Activated CD8-positive, alpha-beta memory T cell treated with anti-CD3 and anti-CD28 coated beads, Interleukin-2, amount 50 U/mL, for 48 hours (primary cell): Measurements from ENCODE around the gene GRK3.

ENCODE experiments used
- DNase-seq: peaks from one replicate; pipeline ENCODE4 v3.0.0-alpha.2; 2020

The GRK3 gene

DNA sequence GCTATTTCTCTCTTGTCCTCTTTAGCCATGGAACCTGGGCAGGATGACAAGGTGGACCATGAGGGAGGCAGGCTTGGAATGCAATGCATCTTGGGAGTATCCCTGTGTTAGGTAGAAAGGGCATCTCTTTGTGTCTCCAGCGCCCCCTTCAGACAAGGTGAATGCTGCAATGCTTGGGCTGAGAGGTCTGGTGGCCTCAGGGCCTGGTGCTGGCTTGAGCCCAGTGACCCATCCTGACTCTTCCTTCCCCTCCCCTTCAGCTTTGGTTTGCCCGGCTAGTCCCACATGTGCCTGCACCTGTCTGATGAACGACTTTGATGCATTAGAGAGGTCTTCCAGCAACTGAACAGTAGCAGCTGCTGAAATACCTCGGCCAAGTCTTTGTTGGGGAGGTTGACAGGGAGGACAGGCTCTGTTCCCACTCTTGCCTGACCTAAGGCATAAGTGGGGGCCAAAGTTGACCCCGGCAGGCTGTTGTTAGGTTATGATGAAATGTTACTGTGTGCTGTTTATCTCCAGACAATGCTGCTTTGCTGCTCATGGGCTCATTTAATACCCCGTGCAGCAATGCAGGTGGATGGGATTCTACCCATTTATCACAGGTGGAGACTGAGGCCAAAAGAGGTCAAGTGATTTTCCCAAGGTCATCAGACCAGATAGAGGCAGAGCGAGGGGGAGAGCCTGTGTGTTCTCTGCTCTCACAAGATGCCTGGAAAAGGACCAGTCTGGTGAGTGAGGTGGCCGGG lies 200.0 kb downstream of the GRK3 start:
- no peak for DNase-seq

DNA sequence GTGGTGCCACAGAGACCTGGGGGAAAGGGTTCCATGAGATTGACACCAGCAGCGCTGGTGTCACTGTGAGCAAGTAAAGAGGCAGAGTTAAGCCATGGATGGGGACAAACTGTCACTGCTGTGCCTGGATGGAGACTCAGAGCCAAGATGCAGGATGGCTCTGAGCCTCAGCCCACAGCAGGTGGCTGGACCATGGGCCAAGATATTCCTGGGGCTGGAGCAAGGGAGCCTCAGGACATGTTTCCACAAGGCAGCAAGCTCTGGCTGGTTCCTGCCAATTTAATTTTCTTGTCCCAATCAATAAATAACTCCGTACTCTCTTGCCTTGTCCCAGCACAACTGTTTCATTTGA lies 200.5 kb downstream of the GRK3 start:
- no peak for DNase-seq

DNA sequence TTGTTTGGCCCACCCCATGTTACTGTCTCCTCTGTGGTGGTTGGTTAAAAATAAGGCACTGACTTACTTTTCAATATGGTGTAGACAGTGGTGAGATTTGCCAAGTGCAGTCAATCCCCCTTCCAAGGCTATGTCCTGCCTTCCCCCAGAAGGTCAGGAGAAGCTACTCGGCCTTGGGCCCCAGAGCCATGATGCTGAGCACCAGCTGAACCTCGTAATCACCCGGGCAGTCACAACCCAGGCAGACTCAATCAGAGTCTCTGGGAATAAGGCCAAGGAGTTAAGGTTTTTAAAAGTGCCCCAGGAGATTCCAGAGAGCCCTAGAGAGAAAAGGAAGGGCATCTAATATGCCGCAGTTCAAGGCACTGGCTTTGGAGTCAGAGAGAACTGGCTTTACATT lies 201.3 kb downstream of the GRK3 start:
- no peak for DNase-seq

DNA sequence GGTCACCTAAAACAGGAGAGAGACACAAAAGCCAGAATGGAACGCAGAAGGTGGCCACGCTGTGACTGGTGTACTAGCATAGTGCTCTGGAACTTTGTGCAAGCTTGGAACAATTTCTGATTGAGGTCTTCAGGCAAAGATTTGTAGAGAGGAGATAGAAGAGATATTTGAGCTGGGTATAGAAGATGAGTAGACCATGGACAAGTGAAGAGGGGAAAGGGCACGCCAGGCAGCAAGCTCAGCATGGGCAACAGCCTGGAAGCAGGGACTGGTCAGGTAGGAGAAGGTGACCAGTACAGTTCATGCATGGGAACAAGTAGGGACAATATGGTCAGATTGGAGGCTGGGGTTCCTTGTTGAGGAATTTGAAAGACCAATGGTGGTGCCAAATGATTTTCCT lies 201.9 kb downstream of the GRK3 start:
- no peak for DNase-seq

DNA sequence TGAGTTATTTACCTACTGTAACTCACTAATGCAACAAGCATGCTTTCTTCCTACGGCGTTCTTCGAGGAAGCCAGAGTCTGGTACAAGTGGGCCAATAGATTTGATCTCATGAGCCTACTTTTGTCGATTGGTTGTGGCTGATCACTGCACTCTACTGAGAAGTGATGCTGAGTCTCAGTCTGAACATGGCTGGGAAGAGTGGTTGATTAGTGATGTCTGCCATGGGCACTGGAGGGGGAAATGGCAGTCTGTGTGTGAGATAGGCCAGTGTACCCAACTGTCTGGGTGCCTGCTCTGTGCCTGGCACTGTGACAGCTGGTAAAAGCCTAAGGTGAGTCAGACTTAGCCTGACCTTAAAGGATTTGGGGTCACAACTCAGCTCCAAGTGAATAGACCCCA lies 205.9 kb downstream of the GRK3 start:
- DNase-seq = no peak

DNA sequence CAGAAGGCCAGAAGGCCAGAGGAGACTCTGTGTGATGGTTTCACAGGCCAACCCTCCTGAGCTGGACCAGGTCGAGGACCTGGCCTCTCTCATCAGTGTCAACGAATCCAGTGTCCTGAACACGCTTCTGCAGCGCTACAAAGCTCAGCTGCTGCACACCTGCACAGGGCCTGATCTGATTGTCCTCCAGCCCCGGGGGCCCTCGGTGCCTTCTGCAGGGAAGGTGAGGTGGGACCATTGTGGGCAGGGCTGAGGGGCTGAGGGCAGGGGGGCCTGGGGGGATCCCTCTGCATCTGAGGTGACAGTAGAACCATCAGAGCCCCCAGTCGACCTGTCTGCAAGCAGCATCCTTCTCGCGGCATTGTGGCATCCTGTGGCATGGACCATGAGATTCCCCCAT lies 207.8 kb downstream of the GRK3 start:
- DNase-seq = no peak

DNA sequence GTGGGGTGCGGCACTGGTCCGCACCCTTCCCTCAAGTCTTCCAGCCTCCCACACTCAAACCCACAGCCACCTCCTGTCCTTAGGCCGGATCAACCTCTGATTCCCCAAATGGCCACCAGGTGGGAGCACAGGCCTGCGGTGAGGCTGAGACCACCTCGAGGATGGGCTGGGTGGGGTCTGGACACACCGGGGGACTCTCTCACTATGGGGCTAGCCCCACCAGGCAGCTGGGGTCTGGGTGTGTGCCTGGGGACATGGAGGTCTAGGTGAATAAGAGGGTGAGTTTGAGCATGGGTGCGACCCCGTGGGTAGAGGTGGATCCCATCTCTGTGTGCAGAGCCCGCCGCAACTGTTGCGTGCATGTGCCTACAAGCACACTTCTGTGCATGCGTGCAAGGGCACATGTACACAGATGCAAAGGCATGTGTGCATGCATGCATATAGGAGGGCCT lies 210.1 kb downstream of the GRK3 start:
- no peak for DNase-seq

DNA sequence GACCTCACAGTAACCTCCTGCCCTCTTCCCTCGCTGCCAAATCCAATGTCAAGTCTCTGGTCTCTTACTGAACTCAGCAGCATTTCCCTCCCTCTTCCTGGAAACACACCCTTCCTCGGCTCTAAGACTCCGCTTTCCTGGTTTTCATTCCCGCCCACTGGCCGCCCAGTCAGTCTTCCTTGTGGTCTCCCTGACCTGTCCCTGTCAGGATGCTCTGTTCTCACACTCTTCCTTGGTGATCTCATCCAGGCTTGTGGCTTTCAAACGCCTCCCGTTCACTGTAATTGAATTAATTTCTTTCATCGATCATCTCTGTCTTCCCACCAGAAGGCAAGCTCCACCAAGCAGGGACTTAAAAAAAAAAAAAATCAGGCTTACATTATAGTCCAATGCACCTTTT lies 211.1 kb downstream of the GRK3 start:
- DNase-seq = no peak

DNA sequence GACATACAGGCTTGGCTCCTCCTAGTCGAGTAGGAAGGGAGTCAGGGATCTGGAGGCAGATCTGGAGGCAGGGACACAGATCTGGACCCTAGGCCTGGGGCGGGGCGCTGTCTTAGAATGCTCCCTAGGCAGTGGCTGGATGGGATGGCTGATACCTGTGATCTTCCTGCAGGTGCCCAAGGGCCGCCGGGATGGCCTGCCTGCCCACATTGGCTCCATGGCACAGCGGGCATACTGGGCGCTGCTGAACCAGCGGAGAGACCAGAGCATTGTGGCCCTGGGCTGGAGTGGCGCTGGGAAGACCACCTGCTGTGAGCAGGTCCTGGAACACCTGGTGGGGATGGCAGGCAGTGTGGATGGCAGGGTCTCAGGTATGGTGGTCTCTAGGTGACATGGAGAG lies 212.9 kb downstream of the GRK3 start:
- no peak for DNase-seq

DNA sequence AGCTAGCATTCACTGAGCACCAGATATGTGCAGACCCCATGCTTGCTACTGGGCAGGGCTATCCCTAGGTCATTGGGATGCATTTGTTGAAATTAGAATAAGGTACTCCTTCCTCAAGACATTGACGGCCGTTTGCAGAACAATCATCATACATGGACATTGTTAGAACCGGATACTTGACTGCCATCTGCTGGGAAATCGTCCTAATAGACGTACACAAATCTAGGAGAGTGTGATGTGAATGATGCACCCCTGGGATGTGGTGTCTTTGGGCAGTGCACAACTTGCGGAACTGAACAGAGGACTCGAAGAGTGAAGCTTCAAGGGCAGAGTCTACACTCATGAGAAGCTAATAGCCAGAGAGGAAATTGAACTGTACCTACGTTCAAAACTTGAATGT lies 213.4 kb downstream of the GRK3 start:
- no peak for DNase-seq
